Osteoblast (primary cell): Measurements from ENCODE around the gene IGSF22. TPM values are rescaled to one million over a fixed set of nuclear protein-coding genes. Genes with fewer than 3 reads are reported as not detected.

Experiments used
- DNase-seq: peaks from one replicate; pipeline ENCODE4 v3.0.0; 2011; ENCODE audit warnings: low spot score, mixed read lengths; ENCODE audit not compliant: insufficient read length; ENCODE audit errors: missing footprints
- H2AFZ ChIP-seq: 2 replicates; pipeline ENCODE4 v1.6.0; 2011; ENCODE audit warnings: mild to moderate bottlenecking, low read length
- H3K27ac ChIP-seq: 2 replicates; pipeline ENCODE4 v1.5.1; 2011; ENCODE audit warnings: mild to moderate bottlenecking, low read depth, low read length, moderate library complexity
- H3K27me3 ChIP-seq: 2 replicates; pipeline ENCODE4 v1.6.0; 2012; ENCODE audit warnings: mild to moderate bottlenecking, control low read depth, inconsistent platforms, low read length, moderate library complexity; ENCODE audit not compliant: insufficient read depth
- H3K36me3 ChIP-seq: 2 replicates; pipeline ENCODE4 v1.5.1; 2011; ENCODE audit warnings: mild to moderate bottlenecking, low read length, control low read depth, moderate library complexity; ENCODE audit not compliant: insufficient read depth
- H3K4me1 ChIP-seq: 2 replicates; pipeline ENCODE4 v1.5.1; 2011; ENCODE audit warnings: mild to moderate bottlenecking, low read length, control low read depth, moderate library complexity; ENCODE audit not compliant: insufficient read depth
- H3K4me2 ChIP-seq: 2 replicates; pipeline ENCODE4 v1.6.0; 2011; ENCODE audit warnings: mild to moderate bottlenecking, low read length; ENCODE audit not compliant: insufficient read depth
- H3K4me3 ChIP-seq: fragments of 200-600 bp; sonication (generic); 3 replicates; pipeline ENCODE4 v1.5.1; 2012; ENCODE audit warnings: mild to moderate bottlenecking, low read length, inconsistent platforms; ENCODE audit not compliant: insufficient read depth
- H3K79me2 ChIP-seq: 2 replicates; pipeline ENCODE4 v1.6.0; 2012; ENCODE audit warnings: mild to moderate bottlenecking, low read length, control low read depth, inconsistent platforms; ENCODE audit not compliant: insufficient read depth
- H3K9me3 ChIP-seq: 2 replicates; pipeline ENCODE4 v1.5.1; 2011; ENCODE audit warnings: low read depth, low read length, control low read depth
- H4K20me1 ChIP-seq: 2 replicates; pipeline ENCODE4 v1.6.0; 2012; ENCODE audit warnings: mild to moderate bottlenecking, low read length, control low read depth; ENCODE audit not compliant: insufficient read depth
- CTCF ChIP-seq: IDR thresholded peaks from 2 replicates; pipeline ENCODE4 v1.5.1; 2011; ENCODE audit warnings: mild to moderate bottlenecking, low read depth, low read length, moderate library complexity; ENCODE audit errors: extremely low read depth
- total RNA-seq: library from RNA; depleted of rRNA; stranded (reverse); fragments of >200 nt; gene quantifications from 2 replicates; pipeline ENCODE4 v1.2.3, GENCODE V29; 2012

IGSF22 gene
- total RNA-seq, 1 donor = not detected

DNA sequence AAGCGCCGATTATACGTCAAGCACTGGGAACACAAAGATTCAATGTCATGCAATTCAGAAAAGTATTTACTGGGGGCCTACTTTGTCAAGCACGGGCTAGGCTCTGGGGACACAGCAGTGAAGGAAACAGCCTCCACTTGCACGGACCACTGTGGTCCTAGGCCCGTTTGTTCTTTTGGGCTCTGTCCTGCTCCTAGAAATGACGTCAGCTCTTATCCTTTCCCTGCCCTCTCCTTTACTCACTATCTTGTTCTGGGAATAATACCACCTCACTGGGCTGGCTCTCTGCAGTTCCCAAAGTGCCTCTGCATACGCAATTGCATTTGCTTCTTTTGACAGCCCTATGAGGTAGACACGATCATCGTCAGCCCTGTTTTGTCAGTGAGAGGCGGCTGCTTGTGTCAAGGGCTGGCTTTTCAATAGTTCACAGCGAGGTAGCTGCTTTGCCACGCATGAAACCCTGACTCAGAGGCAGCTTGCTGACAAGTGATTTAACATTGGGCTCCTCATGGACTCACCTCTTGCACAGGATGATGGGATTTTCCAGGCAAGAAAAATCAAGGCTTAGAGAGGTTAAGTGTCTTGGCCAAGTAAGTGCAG is 22.9 kb upstream of the IGSF22 start:
- no peaks in the 10 kb centered on the region for H3K27me3 ChIP-seq
- DNase-seq = no peak
- TF ChIP-seq CTCF = no peak

DNA sequence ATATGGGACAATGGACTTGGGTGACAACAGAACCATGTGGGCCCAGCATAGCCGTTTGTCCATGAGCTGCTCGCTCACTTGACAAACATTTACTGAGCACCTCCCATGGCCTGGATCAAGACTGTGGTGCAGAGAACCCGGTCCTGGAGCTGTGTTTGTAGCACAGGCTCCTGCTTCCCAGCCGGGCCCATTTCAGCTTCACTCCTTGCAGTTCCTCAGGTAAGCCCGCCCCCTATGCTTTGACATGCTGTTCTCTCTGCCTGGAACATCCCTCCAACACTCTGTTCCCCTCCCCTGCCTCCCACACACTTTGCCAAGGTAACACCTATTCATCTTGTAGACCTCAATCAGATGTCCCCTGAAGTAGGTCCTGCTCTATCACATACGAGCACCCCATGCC is 19.3 kb upstream of the IGSF22 start:
- Histone ChIP-seq H2AFZ (no peak overlapping the region), H3K27me3 (no peaks in the 10 kb centered on the region), H3K79me2 (no peaks in the 10 kb centered on the region), H4K20me1 (no peaks in the 10 kb centered on the region), H3K4me2 (no peak overlapping the region), H3K27ac (no peak overlapping the region), H3K36me3 (no peaks in the 10 kb centered on the region), H3K4me3 (no peak overlapping the region), H3K9me3 (no peaks in the 10 kb centered on the region), H3K4me1 (peaks cover 9% of the 10 kb centered on the region)
- no peak for TF ChIP-seq CTCF
- no peak for DNase-seq

More for the DNA sequence above, 22.9 kb upstream of the IGSF22 start:
- no peak overlapping the region for H3K4me2 ChIP-seq
- H3K4me3 ChIP-seq = no peak overlapping the region
- no peaks in the 10 kb centered on the region for H3K36me3 ChIP-seq
- no peaks in the 10 kb centered on the region for H3K79me2 ChIP-seq
- H3K27ac ChIP-seq = no peak overlapping the region
- no peak overlapping the region for H2AFZ ChIP-seq
- peaks cover 9% of the 10 kb centered on the region for H3K4me1 ChIP-seq
- H4K20me1 ChIP-seq = no peaks in the 10 kb centered on the region
- H3K9me3 ChIP-seq = no peaks in the 10 kb centered on the region

DNA sequence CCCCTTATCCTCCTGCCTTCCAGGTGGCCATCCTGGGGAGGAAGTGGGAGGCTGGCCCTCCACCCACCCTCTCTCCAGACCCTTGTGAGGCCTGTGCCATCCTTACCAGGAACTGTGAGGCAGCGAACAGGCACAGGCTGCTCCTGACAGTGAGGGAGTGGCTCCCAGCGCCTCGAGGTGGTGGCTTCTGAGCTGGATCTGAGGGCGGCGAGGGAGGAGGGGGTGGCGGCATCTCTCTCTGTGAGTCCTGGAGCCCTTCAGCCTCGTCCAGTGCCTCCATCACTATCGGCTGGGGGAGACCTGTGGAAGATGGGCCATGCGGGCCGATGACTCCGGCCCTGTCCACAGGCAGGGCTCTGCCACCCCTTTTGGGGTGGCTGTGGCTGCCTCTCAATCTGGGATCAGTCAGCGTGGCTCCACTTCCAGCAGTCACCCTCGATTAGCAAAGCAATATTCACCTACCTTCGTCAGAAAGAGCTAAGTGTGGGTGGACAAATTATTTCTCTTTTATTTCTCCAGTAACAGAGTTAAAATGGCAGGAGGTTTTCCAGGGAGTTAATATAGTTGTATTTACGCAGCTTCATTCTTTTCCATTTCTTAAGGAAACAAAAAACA is 18.0 kb upstream of the IGSF22 start:
- TF ChIP-seq CTCF = no peak
- no peak overlapping the region for H3K4me2 ChIP-seq
- H3K4me3 ChIP-seq = no peak overlapping the region
- H3K9me3 ChIP-seq = no peaks in the 10 kb centered on the region
- no peaks in the 10 kb centered on the region for H4K20me1 ChIP-seq
- peaks cover 5% of the 10 kb centered on the region for H3K27me3 ChIP-seq
- H2AFZ ChIP-seq = no peak overlapping the region
- H3K36me3 ChIP-seq = no peaks in the 10 kb centered on the region
- no peak for DNase-seq
- no peak overlapping the region for H3K27ac ChIP-seq
- H3K79me2 ChIP-seq = no peaks in the 10 kb centered on the region
- no peaks in the 10 kb centered on the region for H3K4me1 ChIP-seq

DNA sequence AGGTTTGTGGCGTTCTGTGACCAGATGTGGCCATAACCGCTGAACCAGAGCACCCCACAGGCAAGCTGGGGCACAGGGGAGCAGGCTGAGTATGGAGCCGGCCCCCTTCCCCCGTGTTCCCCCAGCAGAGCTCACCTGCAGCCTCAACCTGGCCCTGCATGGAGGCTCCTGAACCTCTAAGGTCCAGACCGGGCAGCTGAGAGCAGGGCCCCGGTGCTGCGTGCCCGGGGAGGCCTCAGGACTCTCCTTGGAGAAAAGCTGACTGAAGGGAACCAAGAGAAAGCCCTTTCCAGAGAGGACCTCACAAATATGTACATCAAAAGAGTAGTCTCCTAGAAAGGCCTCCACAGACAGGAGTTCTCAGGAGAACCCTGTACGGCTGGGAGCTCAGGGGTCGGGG is 17.4 kb upstream of the IGSF22 start:
- Histone ChIP-seq H3K79me2 (no peaks in the 10 kb centered on the region), H3K4me2 (no peak overlapping the region), H3K4me1 (no peaks in the 10 kb centered on the region), H4K20me1 (no peaks in the 10 kb centered on the region), H3K27ac (no peak overlapping the region), H3K36me3 (no peaks in the 10 kb centered on the region), H3K4me3 (no peak overlapping the region), H3K27me3 (peaks cover 7% of the 10 kb centered on the region), H3K9me3 (no peaks in the 10 kb centered on the region), H2AFZ (no peak overlapping the region)
- no peak for DNase-seq
- TF ChIP-seq CTCF = no peak
